Neural cell (in vitro differentiated cells): ENCODE data around the gene CCDC83. TPM values are rescaled to one million over a fixed set of nuclear protein-coding genes. Genes with fewer than 3 reads are reported as not detected.

Experiments
- H2AFZ ChIP-seq: fragments of 200-600, 300-800 bp; sonication (generic), shearing (Covaris generic); 2 replicates; pipeline ENCODE4 v1.6.0; 2014; ENCODE audit warnings: low read depth, mild to moderate bottlenecking, antibody characterized with exemption, low read length, moderate library complexity
- H3F3A ChIP-seq: fragments of 200-600 bp; shearing (Covaris generic); 2 replicates; pipeline ENCODE4 v1.6.1; 2016; ENCODE audit warnings: mild to moderate bottlenecking, moderate library complexity, mixed read lengths, antibody characterized with exemption, low read length; ENCODE audit not compliant: insufficient read depth, poor library complexity, severe bottlenecking
- H3K27ac ChIP-seq: fragments of 200-600, 300-800 bp; sonication (generic), shearing (Covaris generic); 2 replicates; pipeline ENCODE4 v1.5.1; 2014; ENCODE audit warnings: mild to moderate bottlenecking, low read length, moderate library complexity
- H3K27me3 ChIP-seq: fragments of 300-800, 200-600 bp; sonication (generic), shearing (Covaris generic); 2 replicates; pipeline ENCODE4 v1.6.0; 2014; ENCODE audit warnings: mild to moderate bottlenecking, low read depth, low read length, moderate library complexity; ENCODE audit not compliant: insufficient read depth
- H3K36me3 ChIP-seq: fragments of 300-800, 200-600 bp; sonication (generic), shearing (Covaris generic); 2 replicates; pipeline ENCODE4 v1.5.1; 2014; ENCODE audit warnings: mild to moderate bottlenecking, antibody characterized with exemption, low read length, moderate library complexity; ENCODE audit not compliant: insufficient read depth
- H3K4me2 ChIP-seq: fragments of 300-800, 200-600 bp; sonication (generic), shearing (Covaris generic); 2 replicates; pipeline ENCODE4 v1.6.0; 2014; ENCODE audit warnings: mild to moderate bottlenecking, low read length
- H3K4me3 ChIP-seq: fragments of 300-800, 200-600 bp; sonication (generic), shearing (Covaris generic); 2 replicates; pipeline ENCODE4 v1.5.1; 2014; ENCODE audit warnings: mild to moderate bottlenecking, low read length, moderate library complexity
- H3K79me2 ChIP-seq: fragments of 200-600 bp; shearing (Covaris generic); replicated peaks from 2 replicates; pipeline ENCODE4 v1.6.0; 2014; ENCODE audit warnings: mild to moderate bottlenecking, low read length, moderate library complexity; ENCODE audit not compliant: insufficient read depth
- H3K9ac ChIP-seq: fragments of 300-800, 200-600 bp; sonication (generic), shearing (Covaris generic); 2 replicates; pipeline ENCODE4 v1.6.1; 2016; ENCODE audit warnings: mild to moderate bottlenecking, low read length, mixed read lengths
- H3K9me2 ChIP-seq: fragments of 200-600 bp; shearing (Covaris generic); 2 replicates; pipeline ENCODE4 v1.6.1; 2016; ENCODE audit warnings: mild to moderate bottlenecking, low read length, mixed read lengths; ENCODE audit not compliant: insufficient read depth
- H3K9me3 ChIP-seq: fragments of 200-600, 300-800 bp; sonication (generic), shearing (Covaris generic); 2 replicates; pipeline ENCODE4 v1.6.1; 2016; ENCODE audit warnings: mild to moderate bottlenecking, mixed run types, low read length, moderate library complexity, mixed read lengths
- H4K20me1 ChIP-seq: fragments of 200-600 bp; shearing (Covaris generic); 2 replicates; pipeline ENCODE4 v1.6.1; 2016; ENCODE audit warnings: mild to moderate bottlenecking, mixed run types; ENCODE audit not compliant: insufficient read depth
- CTCF ChIP-seq: fragments of 450-650 bp; IDR thresholded peaks from 2 replicates; pipeline ENCODE4 v1.5.1; 2014; ENCODE audit warnings: antibody characterized with exemption, mild to moderate bottlenecking, moderate library complexity; ENCODE audit not compliant: poor library complexity, severe bottlenecking
- EP300 ChIP-seq: fragments of 450-650 bp; conservative IDR thresholded peaks from 2 replicates; pipeline ENCODE4 v1.6.1; 2014; ENCODE audit warnings: antibody characterized with exemption, mild to moderate bottlenecking, moderate library complexity; ENCODE audit not compliant: poor library complexity, severe bottlenecking
- EZH2 ChIP-seq: fragments of 200-600, 300-800 bp; shearing (Covaris generic), sonication (generic); IDR thresholded peaks from 2 replicates; pipeline ENCODE4 v1.6.1; 2014; ENCODE audit warnings: antibody characterized with exemption, low read length, borderline replicate concordance, mild to moderate bottlenecking; ENCODE audit not compliant: insufficient read depth, poor library complexity, severe bottlenecking
- MXI1 ChIP-seq: fragments of 450-650 bp; conservative IDR thresholded peaks from 2 replicates; pipeline ENCODE4 v1.6.1; 2014; ENCODE audit warnings: antibody characterized with exemption, mild to moderate bottlenecking; ENCODE audit not compliant: poor library complexity, severe bottlenecking
- POLR2AphosphoS5 ChIP-seq: IDR thresholded peaks from 2 replicates; pipeline ENCODE4 v1.6.1; 2012
- RAD21 ChIP-seq: fragments of 450-650 bp; conservative IDR thresholded peaks from 2 replicates; pipeline ENCODE4 v1.6.1; 2014; ENCODE audit warnings: antibody characterized with exemption, mild to moderate bottlenecking, moderate library complexity
- REST ChIP-seq: IDR thresholded peaks from 2 replicates; pipeline ENCODE4 v1.6.1; 2012; ENCODE audit warnings: borderline replicate concordance
- SMC3 ChIP-seq: fragments of 450-650 bp; conservative IDR thresholded peaks from 2 replicates; pipeline ENCODE4 v1.6.1; 2014; ENCODE audit warnings: antibody characterized with exemption, mild to moderate bottlenecking, moderate library complexity; ENCODE audit not compliant: poor library complexity
- TAF1 ChIP-seq: IDR thresholded peaks from 2 replicates; pipeline ENCODE4 v1.6.1; 2012; ENCODE audit warnings: low read depth
- polyA plus RNA-seq: library from polyadenylated mRNA; depleted of rRNA; stranded (reverse); fragments of >200 nt; gene quantifications from 2 replicates; pipeline ENCODE4 v1.2.3, GENCODE V29; 2014

The CCDC83 gene
- polyA plus RNA-seq, 1 donor from 2014 or later = not detected

GRCh38 chr11:85831050-85831449 is 24.1 kb upstream of the CCDC83 start:
- no peaks in the 10 kb centered on the region for H3K9me2 ChIP-seq
- TF ChIP-seq EZH2 (no peak), SMC3 (no peak), REST (no peak), EP300 (no peak), MXI1 (no peak), POLR2AphosphoS5 (no peak), RAD21 (no peak), CTCF (no peak), TAF1 (no peak)

GRCh38 chr11:85835263-85835662 is 19.9 kb upstream of the CCDC83 start:
- H3K4me2 ChIP-seq = no peak overlapping the region
- no peaks in the 10 kb centered on the region for H3K36me3 ChIP-seq

More at GRCh38 chr11:85831050-85831449, 24.1 kb upstream of the CCDC83 start:
- H3K79me2 ChIP-seq = no peaks in the 10 kb centered on the region
- H3K27ac ChIP-seq = no peak overlapping the region
- H3K36me3 ChIP-seq = no peaks in the 10 kb centered on the region
- no peaks in the 10 kb centered on the region for H3F3A ChIP-seq
- no peak overlapping the region for H3K4me3 ChIP-seq
- H3K9ac ChIP-seq = no peak overlapping the region
- H3K27me3 ChIP-seq = no peaks in the 10 kb centered on the region
- H2AFZ ChIP-seq = no peak overlapping the region
- H4K20me1 ChIP-seq = no peaks in the 10 kb centered on the region
- H3K4me2 ChIP-seq = no peak overlapping the region
- H3K9me3 ChIP-seq = no peaks in the 10 kb centered on the region

More at GRCh38 chr11:85835263-85835662, 19.9 kb upstream of the CCDC83 start:
- no peaks in the 10 kb centered on the region for H3K9me3 ChIP-seq
- no peak overlapping the region for H3K4me3 ChIP-seq
- H3F3A ChIP-seq = no peaks in the 10 kb centered on the region
- H3K27me3 ChIP-seq = no peaks in the 10 kb centered on the region
- no peaks in the 10 kb centered on the region for H3K79me2 ChIP-seq
- no peak overlapping the region for H2AFZ ChIP-seq
- H3K9me2 ChIP-seq = no peaks in the 10 kb centered on the region
- no peak overlapping the region for H3K27ac ChIP-seq
- no peak overlapping the region for H3K9ac ChIP-seq
- TF ChIP-seq TAF1 (no peak), RAD21 (no peak), SMC3 (no peak), EZH2 (no peak), CTCF (no peak), REST (no peak), MXI1 (no peak), POLR2AphosphoS5 (no peak), EP300 (no peak)
- no peaks in the 10 kb centered on the region for H4K20me1 ChIP-seq
